NCI-H526 (cell line): ENCODE data around the gene DOCK1.

Source experiments
- DNase-seq, 2 experiments: peaks; one replicate each; lab custom pipeline; 2025; lab: John Stamatoyannopoulos, UW

The DOCK1 gene

GRCh38 chr10:127036987-127037386, 131.8 kb downstream of the DOCK1 start:
- DNase-seq = no peak

- no peak for DNase-seq
Measured at GRCh38 chr10:127039435-127039834, 134.2 kb downstream of the DOCK1 start.

DNA sequence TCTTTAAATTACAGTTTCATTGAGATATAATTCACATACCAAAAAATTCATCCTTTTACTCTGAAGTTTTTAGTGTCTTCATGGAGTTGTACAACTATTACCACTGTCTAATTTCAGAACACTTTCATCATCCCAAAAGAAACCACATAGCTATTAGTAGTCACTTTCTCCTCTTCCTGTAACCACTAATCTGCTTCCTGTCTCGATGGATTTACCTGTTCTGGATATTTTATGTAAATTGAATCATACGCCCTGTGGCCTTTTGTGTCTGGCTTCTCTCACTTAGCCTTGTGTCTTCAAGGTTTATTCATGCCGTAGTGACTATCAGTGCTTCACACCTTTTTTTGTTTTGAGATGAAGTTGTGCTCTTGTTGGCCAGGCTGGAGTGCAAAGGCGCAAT, 135.5 kb downstream of the DOCK1 start:
- DNase-seq = no peak

GRCh38 chr10:127041552-127041951, 136.3 kb downstream of the DOCK1 start:
- DNase-seq = no peak

- DNase-seq = no peak
Measured at GRCh38 chr10:127043301-127043700, 138.1 kb downstream of the DOCK1 start.

- peak in 1 of 2 experiments; percentile 37 for DNase-seq
Measured at GRCh38 chr10:127044186-127044585, 139.0 kb downstream of the DOCK1 start.

DNA sequence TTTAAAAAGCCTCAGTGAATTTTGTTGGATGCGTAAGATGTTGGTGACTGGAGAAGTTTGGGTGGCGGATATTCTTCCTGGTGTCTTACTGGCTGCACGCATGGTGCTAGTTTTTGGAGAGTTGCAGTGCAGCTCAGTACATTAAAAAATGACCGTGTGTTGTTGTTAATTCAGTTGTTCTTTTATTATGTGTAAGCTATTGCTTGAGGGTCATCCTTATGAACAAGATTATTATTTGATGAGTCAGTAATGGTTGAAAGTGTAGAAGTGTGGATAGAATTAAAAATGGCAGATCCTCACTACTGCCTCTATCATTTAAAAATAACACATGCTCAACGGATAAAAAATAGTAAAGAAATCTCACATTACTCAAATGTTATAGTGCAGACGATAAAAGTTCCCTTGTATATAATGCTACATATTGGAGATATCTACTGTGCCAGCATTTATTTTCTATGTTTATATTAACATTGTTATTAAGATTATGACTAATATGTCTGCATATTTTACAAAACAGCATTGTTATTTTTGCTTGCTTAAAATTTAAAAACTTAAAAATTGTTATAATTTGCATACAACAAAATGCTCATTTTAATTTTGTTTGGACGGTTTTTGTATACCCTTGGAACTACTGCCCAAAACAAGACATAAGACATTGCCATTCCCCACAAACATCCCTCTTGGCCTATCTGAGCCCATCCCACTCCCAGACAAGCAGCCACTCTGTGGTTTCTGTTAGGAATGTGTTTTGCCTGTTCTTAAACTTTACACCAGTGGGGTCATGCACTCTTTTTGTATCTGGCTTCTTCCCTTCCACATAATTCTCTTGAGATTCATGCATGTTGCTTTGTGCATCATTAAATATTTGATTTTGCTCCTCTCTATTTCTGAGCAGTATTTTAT, 142.0 kb downstream of the DOCK1 start:
- DNase-seq = peak in 1 of 2 experiments; percentile 2

- DNase-seq = no peak
Measured at GRCh38 chr10:127047878-127048238, 142.6 kb downstream of the DOCK1 start.

DNA sequence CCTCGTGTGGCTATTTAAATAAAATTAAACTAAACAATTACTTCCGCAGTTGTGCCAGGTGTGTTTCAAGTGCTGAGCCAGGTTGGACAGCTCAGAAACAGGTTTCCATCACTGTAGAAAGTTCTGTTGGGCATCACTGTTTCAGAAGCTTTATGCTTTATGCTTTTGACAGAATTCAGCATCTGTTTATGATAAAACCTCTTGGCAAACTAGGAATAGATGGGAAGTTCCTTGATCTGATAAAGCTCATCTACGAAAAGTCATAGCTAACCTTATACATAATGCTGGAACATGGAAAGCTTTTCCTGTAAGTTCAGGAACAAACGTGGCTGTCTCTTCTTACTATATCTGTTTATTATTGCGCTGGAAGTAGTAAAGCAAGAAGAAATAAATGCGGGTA, 143.4 kb downstream of the DOCK1 start:
- DNase-seq = peak; percentile 73 to 77

DNA sequence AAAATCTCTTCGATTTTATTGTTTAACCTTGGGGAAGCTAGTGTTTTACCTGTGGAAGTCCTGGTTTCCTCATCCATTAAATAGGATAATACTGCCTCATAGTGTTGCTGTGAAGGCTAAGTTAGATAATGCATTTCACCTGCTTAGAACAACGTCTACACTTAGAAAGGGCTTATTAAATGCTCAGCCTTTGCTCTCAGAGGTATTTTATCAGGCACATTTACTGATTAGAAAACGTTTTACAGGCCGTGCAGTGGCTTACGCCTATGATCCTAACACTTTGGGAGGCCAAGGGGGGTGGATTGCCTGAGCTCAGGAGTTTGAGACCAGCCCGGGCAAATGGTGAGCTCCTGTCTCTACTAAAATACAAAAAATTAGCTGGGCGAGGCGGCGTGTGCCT, 146.8 kb downstream of the DOCK1 start:
- DNase-seq = no peak

- DNase-seq = no peak
Measured at GRCh38 chr10:127055263-127055662, 150.0 kb downstream of the DOCK1 start.

GRCh38 chr10:127059314-127059713, 154.1 kb downstream of the DOCK1 start:
- DNase-seq = no peak

DNA sequence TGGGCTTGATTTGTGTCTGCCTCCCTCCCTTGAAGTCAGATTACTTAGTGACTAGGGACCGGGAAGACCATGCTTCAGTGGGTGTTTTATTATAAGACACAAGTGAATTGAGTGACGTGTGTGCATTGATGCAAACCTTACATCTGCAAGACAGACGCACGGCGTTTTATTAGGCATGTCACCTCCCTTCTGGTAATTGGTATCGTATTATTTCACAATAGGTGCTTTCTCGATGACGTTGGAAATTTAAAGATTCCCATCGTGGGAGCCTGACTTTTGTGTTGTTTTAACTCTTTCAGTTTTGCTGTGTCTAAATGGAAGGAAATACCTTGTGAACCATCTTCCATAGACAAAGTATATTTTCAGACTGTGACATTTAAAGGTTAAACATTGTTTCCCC, 158.5 kb downstream of the DOCK1 start:
- no peak for DNase-seq

DNA sequence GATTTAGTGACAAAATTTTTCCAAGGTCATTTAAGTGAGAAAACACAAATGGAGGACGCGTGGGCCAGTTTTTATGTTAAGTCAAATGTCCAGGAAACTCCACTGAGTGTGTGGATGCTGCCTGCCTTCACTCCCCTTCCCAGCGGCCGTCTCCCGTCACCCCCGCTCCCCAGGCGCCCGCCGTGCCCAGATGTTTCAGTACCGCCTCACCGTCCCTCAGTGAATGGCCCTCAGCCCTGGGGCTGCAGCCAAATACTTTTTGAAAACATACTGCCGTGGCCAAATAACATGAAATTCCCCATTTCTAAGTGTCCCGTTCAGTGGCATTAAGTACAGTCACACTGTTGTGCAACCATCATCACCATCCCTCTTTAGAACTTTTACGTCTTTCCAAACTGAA, 159.2 kb downstream of the DOCK1 start:
- no peak for DNase-seq

- no peak for DNase-seq
Measured at GRCh38 chr10:127067542-127068194, 162.4 kb downstream of the DOCK1 start.

- no peak for DNase-seq
Measured at GRCh38 chr10:127068485-127068884, 163.3 kb downstream of the DOCK1 start.

DNA sequence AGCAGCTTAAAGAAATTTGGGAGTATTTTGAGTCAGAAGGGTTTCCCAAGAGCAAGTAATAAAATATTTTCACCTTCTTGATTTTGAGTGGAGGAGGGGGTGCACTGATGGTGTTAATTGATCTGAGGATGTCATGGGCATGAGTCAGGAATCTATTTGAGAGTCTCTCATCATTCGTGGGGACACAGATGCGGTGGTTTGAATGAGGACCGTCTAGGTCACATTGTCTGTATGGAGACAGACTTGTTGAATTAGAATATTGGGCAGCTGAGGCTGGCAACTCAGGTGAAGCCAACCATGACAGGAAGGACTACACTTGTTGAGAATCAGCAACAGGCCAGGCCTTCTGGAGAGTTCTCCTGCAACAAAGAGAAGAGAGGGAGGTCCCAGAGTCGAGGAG, 164.2 kb downstream of the DOCK1 start:
- DNase-seq = no peak

- no peak for DNase-seq
Measured at GRCh38 chr10:127071126-127071525, 165.9 kb downstream of the DOCK1 start.

- no peak for DNase-seq
Measured at GRCh38 chr10:127073666-127074065, 168.4 kb downstream of the DOCK1 start.

- no peak for DNase-seq
Measured at GRCh38 chr10:127079392-127079791, 174.2 kb downstream of the DOCK1 start.

DNA sequence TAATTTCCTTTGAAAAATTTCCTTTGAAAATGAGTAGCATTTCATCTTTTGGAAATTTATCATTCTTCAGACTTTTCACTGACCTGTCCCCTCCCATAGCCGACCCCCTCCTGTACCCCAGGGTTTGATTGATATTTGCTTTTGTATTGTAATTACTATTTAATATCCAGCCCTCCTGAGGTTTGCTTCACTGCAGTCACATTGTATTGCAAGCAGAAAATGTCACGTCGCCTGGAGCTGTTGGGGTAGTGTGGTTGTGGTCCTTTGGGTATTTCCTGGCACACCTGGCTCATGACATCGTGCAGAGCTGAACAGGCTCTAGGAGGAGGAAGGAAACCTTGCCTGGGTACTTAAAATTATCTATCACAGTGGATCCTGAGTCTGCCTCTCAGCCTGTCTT, 175.1 kb downstream of the DOCK1 start:
- DNase-seq = no peak

DNA sequence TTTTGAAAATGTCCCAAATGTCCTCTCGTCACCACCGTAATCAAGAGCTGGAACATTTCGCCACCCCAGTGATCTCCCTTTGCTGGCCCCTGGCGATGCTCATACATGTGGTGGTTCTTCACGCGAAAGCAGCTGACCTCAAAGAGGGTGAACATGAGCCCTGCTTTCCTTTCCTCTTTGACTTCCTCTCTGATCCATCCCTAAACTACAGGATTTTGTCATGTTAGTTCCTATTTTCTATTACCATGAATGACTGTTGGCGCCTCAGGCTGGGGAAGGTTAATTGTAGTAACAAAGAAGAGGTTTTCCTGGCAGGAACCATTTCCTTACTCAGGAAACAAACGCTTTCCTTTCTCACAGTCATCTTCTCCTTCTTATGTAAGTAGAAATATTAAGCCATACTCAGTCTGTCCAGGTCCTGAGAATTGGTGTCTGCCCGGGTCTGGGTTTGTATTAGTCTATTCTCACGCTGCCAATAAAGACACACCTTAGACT, 176.7 kb downstream of the DOCK1 start:
- no peak for DNase-seq

- no peak for DNase-seq
Measured at GRCh38 chr10:127082651-127083050, 177.4 kb downstream of the DOCK1 start.
